ENCODE measurements around the gene MMP15.

MMP15 gene

DNA sequence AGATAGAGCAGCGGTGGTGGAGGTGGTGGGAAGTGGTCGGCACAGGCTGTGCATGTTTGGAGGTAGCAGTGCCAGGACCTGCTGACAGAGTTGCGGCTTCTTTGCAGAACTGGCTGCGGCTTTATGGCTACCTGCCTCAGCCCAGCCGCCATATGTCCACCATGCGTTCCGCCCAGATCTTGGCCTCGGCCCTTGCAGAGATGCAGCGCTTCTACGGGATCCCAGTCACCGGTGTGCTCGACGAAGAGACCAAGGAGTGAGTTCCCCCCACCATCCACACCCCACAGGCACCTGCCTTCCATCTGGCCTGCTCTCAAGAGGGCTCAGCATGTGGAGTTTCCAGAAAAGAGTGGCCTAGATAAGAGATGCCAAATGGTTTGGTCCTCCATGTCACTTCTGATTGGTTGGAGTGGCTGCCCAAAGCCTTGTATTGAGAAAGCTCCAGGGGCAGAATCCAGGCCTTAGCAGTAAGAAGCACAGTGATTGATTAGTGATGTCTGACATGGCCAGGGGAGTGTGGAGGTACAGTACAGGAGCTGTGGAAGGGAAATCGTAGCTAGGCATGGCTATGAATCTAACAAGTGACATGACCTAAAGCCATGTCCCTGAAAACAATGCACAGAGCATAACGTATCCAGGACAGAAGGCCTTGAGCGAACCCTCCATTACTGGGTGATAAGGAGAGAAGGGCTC lies 12.0 kb downstream of the MMP15 start:
- no peak for DNase-seq

- DNase-seq, result no peak
These were observed 12.7 kb downstream of the MMP15 start for GRCh38 chr16:58038219-58038641.

- DNase-seq, result no peak
These were observed 14.4 kb downstream of the MMP15 start for GRCh38 chr16:58039829-58040495.

- DNase-seq, result no peak
These were observed 14.9 kb downstream of the MMP15 start for GRCh38 chr16:58040496-58040846.

- no peak for DNase-seq
These were observed 15.5 kb downstream of the MMP15 start for GRCh38 chr16:58040945-58041627.

- DNase-seq, result no peak
These were observed 16.0 kb downstream of the MMP15 start for GRCh38 chr16:58041628-58041955.

DNA sequence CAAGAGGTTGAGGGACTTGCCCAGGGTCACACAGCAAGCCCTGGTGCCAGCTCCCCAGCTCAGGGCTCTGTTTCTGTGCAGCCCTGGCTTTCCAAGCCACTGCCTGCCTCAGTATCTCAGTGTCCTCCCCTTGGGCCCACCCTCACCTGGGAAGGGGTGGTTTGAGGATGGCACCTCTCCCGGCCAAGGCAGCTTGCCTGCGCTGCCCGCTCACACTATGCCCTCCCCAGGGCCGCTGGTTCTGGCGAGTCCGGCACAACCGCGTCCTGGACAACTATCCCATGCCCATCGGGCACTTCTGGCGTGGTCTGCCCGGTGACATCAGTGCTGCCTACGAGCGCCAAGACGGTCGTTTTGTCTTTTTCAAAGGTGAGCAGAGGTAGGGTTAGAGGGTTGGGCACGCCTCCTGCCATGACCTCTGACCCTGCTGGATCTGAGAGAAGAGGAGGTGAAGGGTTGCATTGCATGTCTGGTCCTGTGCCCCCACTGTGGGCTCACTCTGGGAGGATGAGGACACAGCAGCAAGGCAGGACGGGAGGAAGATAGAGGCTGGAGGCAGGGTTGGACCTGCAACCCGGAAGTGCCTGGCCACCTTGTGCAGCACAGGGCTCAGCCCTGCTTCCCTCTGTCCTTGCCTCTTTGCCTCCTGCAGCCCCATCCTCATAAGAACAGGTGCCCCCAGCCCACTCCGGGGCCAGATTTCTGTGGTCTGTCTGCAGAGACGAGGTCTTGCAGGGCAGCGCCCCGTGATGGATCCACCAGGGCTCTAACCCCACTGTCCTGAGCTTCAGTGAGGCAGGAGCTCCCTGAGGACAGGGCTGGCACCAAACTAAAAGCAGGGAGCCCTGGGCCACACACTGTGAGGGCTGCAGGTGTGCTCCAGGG lies 16.7 kb downstream of the MMP15 start:
- no peak for DNase-seq

DNA sequence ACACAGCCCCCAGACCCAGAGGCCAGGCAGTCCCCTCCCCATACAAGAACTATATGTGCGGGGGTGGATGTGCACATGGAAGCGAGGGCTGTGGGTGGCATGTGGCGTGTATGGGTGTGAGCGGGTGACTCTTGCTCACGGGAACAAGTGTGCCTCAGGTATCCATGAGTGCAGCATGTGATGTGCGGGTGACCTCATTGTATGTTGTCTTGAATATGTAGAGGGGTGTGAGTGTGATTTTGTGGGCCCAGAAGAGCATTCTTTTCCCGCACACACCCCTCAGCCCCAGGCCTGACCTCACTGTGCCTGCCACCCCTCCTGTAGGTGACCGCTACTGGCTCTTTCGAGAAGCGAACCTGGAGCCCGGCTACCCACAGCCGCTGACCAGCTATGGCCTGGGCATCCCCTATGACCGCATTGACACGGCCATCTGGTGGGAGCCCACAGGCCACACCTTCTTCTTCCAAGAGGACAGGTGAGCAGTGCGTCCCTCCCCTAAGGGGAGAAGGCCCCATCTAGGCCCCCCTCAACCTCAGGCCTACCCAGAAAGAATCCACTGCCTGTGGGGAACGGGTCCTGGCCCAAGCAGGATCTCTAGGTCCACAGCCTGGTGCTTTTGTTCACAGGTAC lies 17.4 kb downstream of the MMP15 start:
- DNase-seq, result no peak

- DNase-seq, result no peak
These were observed 18.1 kb downstream of the MMP15 start for GRCh38 chr16:58043571-58044155.

GRCh38 chr16:58044266-58045019 lies 18.9 kb downstream of the MMP15 start:
- no peak for DNase-seq

- no peak for DNase-seq
These were observed 19.5 kb downstream of the MMP15 start for GRCh38 chr16:58045096-58045495.

- no peak for DNase-seq
These were observed 20.7 kb downstream of the MMP15 start for GRCh38 chr16:58046054-58046881.

DNA sequence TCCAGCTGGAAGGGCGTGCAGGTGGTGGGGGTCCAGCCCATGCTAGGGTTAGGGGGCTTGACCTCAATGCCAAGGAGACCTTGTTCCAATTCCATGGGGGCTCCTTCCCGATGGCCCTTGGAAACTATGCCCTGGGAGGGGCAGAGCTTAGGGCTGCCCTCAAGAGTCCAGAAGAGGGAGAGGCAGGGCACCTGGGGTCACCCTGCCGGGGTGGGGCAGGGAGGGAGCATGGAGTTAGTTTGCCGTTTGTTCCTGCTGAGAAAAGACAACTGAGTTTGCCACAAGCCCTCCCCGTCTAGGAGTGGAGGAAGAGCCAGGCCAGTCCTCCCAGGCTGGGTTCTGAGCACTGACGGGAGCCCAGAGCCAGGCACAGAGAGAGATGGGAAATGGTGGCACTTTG lies 21.4 kb downstream of the MMP15 start:
- no peak for DNase-seq

DNA sequence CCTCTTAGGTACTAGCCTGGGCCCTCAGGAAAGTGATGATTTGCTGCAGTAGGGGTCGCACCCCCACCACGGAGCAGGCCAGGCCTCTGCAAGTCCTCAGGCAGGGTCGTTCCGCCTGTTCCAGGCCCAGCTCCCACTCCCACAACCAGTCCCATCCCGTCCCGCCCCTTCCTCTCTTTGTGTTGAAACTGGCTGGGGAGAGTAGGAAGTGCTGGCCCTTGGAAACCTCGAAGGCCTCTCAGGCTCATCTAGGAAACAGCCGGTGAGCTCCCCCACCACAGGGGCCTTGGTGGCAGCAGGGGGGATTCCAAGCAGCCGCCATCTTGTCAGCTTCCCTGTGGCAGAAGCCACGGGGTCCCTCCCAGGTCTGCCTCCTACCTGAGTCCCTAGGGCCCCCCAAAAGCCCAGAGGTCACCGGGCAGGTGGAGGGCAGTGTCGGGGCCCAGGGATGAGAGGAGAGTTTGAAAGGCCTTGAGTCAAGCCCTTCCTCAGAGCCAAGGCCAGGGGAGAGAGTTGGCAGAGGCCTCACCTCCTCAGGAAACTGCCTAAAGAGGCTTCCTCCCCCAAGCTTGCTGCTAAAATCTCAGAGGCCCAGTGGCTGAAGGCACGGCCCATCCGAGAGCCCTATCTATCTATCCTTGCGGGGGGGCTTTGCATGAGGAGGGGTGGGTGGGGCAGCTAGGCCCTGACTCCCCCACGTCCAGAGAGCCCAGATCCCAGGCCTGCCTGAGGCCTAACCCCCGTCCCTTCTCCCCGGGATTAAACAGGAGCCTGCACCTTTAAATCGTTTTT lies 22.2 kb downstream of the MMP15 start:
- DNase-seq, result no peak

DNA sequence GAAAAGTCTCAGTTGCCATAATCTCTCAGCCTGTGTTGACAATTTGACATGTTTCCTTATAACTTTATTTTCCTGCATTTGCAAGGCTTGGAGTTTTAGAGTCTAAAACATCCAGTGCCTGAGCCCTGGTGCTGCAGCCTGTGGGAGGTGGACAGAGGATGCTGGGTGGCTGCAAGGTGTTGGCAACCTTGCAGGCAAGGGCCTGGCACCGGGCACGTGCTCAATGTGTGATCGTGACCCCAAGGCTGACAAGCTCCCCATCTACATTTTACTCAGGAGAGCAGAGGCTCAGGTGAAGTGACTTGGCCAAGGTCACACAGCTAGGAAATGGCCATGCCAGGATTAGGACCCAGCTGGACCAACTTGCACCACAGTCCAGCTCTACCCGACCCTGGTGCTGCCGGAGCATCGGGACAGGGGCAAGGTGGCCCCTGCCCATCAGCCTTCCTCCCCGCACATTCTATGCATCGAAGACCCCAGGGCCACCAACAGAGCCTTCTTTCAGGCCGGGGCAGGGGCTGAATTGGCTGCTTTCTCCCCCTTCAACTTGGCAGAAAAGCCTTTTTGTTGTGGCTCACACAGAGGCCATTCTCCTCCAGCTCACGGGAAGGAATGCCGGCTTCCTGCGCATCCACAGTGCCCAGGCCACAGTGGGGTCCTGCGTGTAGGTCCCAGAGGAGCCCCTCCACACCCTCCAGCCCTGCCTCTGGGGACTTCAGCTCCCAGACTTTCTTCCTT lies 23.1 kb downstream of the MMP15 start:
- DNase-seq, result no peak

DNA sequence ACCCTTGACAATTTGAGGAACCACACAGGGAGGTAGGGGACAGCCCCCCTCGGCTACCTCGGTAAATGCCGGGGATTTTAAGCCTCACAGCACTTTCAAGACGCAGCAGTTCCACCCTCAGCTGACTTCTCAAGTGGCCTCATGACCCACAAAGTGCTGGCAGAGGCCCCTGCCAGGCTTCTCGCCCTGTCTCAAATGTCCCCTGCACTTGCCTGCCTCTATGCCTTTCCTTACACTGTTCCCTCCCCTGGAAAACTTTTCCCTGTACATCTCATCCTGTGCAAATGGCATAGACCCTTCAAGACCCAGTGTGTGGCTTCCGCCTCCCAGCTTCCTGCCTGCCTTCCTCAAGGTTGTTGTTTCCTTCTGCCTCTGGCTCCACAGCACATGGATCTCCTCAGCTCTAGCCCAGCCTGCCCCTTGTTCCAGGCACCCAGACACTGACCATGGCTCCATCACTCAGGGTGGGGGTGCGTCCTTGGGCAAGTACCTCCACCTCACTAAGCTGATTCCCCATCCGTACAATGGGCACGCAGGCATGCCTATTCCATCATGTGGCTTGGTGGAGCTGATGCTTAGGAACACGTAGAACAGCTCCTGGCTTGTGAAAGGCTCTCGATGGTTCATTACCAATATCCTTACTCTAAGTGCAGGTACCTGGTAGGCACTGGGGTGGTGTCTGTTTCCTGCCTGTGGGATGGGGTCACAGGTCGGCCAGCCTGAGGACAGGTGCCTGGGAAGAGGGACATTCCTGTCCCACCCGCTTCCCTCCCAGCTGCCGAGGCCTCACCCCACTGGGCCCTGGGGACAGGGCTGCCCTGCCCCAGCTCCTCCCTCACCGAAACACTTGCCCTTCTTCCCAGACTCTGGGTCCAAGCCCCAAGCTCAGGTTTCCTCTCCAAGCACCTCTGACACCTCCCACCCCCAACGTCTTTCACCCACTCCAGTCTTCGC lies 24.0 kb downstream of the MMP15 start:
- no peak for DNase-seq

GRCh38 chr16:58051296-58051695 lies 25.7 kb downstream of the MMP15 start:
- DNase-seq, result no peak
